Gastroesophageal sphincter (tissue), 4 donors: ENCODE measurements around the gene PNPLA7. TPM values are rescaled to one million over a fixed set of nuclear protein-coding genes. Genes with fewer than 3 reads are reported as not detected.

Experiments used
- ATAC-seq: fragments of 150-250 bp; one replicate; pipeline ENCODE4 v1.9.1; 2016; ENCODE audit warnings: mild to moderate bottlenecking, moderate library complexity
- H3K27ac ChIP-seq, 4 donors: fragments of 200-600 bp; sonication (generic) in 3 of 4; 1 replicate in 3 of 4; 2 replicates in 1 of 4; pipeline ENCODE4 v1.5.1; 2016 to 2019
- H3K27me3 ChIP-seq: fragments of 200-600 bp; sonication (generic); one replicate; pipeline ENCODE4 v1.5.1; 2019
- H3K36me3 ChIP-seq, 2 donors: fragments of 200-600 bp; sonication (generic); one replicate each; pipeline ENCODE4 v1.5.1; 2019; ENCODE audit warnings: control low read depth in 1 of 2
- H3K4me1 ChIP-seq, 3 donors: fragments of 200-600 bp; sonication (generic); 1 replicate in 2 of 3; 2 replicates in 1 of 3; pipeline ENCODE4 v1.5.1; 2016 to 2019; ENCODE audit warnings: control low read depth in 2 of 3
- H3K4me3 ChIP-seq, 2 donors: fragments of 200-600 bp; sonication (generic); one replicate each; pipeline ENCODE4 v1.5.1; 2019; ENCODE audit warnings: mild to moderate bottlenecking in 1 of 2, moderate library complexity in 1 of 2
- H3K9me3 ChIP-seq, 3 donors: fragments of 200-600 bp; sonication (generic); one replicate each; pipeline ENCODE4 v1.5.1; 2017 to 2019; ENCODE audit warnings: control low read depth in 2 of 3
- EP300 ChIP-seq: sonication (generic); formaldehyde crosslinking; IDR thresholded peaks from one replicate; pipeline ENCODE4 v1.6.1; 2017; ENCODE audit warnings: antibody characterized with exemption, mild to moderate bottlenecking
- POLR2A ChIP-seq, 2 donors: fragments of 450-650 bp; IDR thresholded peaks; one replicate each; pipeline ENCODE4 v1.6.1; 2017; ENCODE audit warnings: antibody characterized with exemption in 2 of 2, mild to moderate bottlenecking in 2 of 2, moderate library complexity in 1 of 2
- POLR2AphosphoS5 ChIP-seq: sonication (generic); formaldehyde crosslinking; IDR thresholded peaks from one replicate; pipeline ENCODE4 v1.6.1; 2017; ENCODE audit warnings: antibody characterized with exemption
- WGBS, 2 donors: methylation state at CpG; one replicate each; pipeline ENCODE4 v1.1.5; 2018; ENCODE audit warnings: low coverage in 1 of 2; 5-methylcytosine and 5-hydroxymethylcytosine counted together
- total RNA-seq, 4 donors: library from RNA; depleted of rRNA; stranded (reverse); fragments of >200 nt; gene quantifications; one replicate each; pipeline ENCODE4 v1.1.0, GENCODE V29; 2016
- TF ChIP-seq, protein P1 (sequence below), 4 experiments: fragments of 200-600 bp in 2 of 4; fragments of 450-650 bp in 2 of 4; sonication (generic) in 1 of 4; IDR thresholded peaks; one replicate each; pipeline ENCODE4 v1.5.1; 2017 to 2019; ENCODE audit warnings: antibody characterized with exemption in 4 of 4, mild to moderate bottlenecking in 2 of 4, moderate library complexity in 2 of 4

Gene PNPLA7
- total RNA-seq, 4 donors from 2014 or later, result 2.0 to 11.2 (median 6.6) TPM

DNA sequence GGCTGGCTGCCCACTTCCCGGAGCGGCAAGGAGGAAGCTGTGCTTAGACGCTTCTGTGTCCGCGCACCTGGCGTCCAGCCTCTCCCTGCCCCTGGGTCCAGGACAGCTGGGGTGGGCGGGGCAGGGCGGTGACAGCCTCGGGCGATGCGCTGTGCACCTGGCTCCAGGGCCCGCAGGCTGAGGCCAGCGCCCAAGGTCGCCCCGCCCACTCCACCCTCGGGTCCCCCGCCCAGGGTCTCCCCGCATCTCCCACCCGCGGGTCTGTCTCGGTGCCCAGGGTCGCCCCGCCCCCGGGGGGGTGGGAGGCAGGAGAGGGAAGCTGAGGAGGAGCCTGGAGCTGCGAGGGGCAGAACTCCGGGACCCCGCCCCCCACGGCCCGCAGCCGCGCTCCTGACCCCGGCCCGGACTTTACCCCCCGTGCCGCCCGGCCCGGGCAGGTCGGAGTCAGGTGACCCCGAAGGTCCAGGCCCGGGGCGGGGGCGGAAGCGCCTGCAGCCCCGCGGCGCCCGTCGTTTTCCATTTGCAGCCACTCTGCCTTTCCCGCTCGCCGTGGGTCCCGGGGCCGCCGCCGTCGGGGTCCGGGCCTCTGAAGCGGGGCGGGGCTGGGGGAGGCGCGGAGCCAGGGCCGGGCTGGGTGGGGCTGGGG lies 108.8 kb downstream of the PNPLA7 start, which contains the start of gene ENTPD8:
ENTPD8 (minus strand) TSS at position 69 of the 646 bp plus-strand sequence. CDS start 3,072 bp downstream, outside the sequence.
- ATAC-seq, result no peak
- Histone ChIP-seq H3K9me3 (no peaks in the 10 kb centered on the region), H3K4me1 (peaks cover 0 to 23% (median 7%) of the 10 kb centered on the region in 3 donors), H3K27me3 (peaks cover 80% of the 10 kb centered on the region), H3K27ac (no peak within 1 kb of the TSS), H3K36me3 (no peaks in the 10 kb centered on the region), H3K4me3 (peak within 1 kb of the TSS in 1 of 2 donors; percentile 46)
- no CpG with 5 or more reads among the region's 62 CpGs for WGBS, 2 donors
- TF ChIP-seq, protein P1, sequence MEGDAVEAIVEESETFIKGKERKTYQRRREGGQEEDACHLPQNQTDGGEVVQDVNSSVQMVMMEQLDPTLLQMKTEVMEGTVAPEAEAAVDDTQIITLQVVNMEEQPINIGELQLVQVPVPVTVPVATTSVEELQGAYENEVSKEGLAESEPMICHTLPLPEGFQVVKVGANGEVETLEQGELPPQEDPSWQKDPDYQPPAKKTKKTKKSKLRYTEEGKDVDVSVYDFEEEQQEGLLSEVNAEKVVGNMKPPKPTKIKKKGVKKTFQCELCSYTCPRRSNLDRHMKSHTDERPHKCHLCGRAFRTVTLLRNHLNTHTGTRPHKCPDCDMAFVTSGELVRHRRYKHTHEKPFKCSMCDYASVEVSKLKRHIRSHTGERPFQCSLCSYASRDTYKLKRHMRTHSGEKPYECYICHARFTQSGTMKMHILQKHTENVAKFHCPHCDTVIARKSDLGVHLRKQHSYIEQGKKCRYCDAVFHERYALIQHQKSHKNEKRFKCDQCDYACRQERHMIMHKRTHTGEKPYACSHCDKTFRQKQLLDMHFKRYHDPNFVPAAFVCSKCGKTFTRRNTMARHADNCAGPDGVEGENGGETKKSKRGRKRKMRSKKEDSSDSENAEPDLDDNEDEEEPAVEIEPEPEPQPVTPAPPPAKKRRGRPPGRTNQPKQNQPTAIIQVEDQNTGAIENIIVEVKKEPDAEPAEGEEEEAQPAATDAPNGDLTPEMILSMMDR (IDR thresholded peaks at IDR 0.05), result no peak
- no peak for TF ChIP-seq EP300
- no peak for TF ChIP-seq POLR2A (IDR thresholded peaks at IDR 0.05)
- no peak for TF ChIP-seq POLR2AphosphoS5

DNA sequence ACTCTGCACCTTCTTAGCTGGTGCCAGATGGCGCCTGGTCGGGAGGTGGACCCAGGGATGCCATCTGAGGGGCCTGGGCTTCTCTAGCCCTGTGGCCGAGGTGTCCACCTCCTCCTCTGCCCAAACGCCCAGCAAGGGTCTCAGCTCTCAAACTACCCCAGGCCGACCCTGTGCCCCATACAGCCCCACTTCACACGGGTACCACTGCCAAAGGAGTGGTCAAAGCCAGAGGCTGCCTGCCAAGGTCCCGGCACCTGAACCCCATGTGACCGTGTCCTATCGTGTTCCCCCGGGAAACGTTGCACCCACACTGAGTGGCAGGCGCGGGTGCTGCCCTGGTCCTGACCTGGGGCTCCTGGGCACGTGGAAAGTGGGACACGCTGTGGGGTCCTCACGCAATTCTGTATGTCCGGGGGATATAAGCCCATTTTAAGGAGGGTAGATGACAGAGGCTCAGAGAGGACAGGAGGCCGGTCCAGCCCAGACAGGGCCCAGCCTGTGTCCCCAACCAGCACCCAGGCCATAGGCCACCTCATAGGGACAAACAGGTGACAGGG lies 111.0 kb downstream of the PNPLA7 start:
- Histone ChIP-seq H3K27me3 (peaks cover 77% of the 10 kb centered on the region), H3K27ac (no peak overlapping the region), H3K4me1 (peaks cover 0 to 19% (median 7%) of the 10 kb centered on the region in 3 donors), H3K9me3 (no peaks in the 10 kb centered on the region), H3K36me3 (no peaks in the 10 kb centered on the region), H3K4me3 (no peak overlapping the region)
- WGBS, 2 donors, result 80% methylated on average over 1 of the region's 18 CpGs; no CpG with 5 or more reads in 1 of the 2 donors
- no peak for ATAC-seq
- TF ChIP-seq POLR2A (IDR thresholded peaks at IDR 0.05), result no peak

DNA sequence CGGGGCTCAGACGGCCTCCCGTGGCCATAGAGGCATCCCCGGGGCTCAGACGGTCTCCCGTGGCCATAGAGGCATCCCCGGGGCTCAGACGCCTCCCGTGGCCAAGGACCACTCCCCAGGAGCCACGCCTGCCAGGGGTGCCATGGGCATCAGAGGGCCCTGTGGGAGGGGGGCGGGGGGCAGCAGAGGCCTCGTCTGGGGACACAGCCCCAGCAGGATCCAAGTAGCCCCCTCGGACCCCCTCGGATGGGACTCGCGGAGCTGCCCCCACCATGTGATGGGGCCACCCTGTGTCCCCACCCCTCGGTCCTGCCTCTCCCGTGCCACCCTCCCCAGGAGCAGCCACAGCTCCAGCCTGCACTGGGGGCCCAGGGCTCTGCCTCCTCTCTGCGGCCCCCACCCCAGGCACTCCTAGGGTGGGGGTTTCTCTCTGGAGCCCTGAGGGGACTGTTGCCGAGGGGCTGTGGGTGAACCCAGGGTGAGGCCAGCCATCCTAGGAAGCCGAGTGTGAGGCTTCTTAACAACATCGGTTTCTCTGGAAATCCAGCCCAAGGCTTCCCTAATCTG lies 111.5 kb downstream of the PNPLA7 start:
- H3K27me3 ChIP-seq, result peaks cover 71% of the 10 kb centered on the region
- 83% methylated on average over 4 of the region's 22 CpGs; no CpG with 5 or more reads in 1 of the 2 donors for WGBS, 2 donors
- H3K9me3 ChIP-seq, result no peaks in the 10 kb centered on the region
- peaks cover 0 to 19% (median 7%) of the 10 kb centered on the region in 3 donors for H3K4me1 ChIP-seq
- no peaks in the 10 kb centered on the region for H3K36me3 ChIP-seq
- no peak overlapping the region for H3K4me3 ChIP-seq
- no peak for ATAC-seq
- TF ChIP-seq, protein P1 (IDR thresholded peaks at IDR 0.05), result no peak
- no peak overlapping the region for H3K27ac ChIP-seq

DNA sequence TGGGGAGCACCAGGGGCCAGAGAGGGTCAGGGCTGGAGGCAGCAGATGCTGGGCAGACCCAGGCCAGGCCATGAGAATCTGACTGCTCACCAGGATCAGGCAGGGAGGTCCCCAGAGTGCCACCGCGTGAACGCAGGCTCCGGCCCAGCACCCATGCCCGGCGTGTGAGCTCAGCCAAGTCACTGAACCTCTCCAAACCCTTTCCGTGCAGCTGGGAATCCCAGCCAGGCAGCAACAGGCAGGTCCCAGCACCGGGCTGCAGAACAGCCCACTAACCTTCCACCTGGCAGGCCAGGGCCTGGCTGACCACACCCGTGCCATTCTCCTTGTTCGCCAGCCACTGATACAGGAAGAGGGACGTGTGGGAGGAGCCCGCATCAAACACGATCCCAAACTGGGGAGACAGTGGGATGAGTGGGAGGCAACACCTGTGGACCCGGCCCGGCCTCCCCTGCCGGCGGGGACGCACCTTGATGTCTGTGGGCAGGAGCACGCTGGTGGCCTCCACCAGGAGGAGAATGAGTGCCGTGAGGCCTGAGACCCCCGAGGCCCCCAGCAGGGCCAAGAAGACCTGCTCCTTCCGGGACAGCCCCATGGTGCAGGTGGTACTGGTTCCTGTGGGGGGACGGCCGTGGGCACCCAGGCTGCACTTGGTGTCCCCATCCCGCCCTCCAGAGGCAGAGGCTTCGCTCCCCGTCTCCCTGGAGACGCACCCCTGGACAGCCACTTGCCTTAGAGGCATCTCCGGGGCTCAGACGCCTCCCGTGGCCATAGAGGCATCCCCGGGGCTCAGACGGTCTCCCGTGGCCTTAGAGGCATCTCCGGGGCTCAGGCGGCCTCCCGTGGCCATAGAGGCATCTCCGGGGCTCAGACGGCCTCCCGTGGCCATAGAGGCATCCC lies 112.3 kb downstream of the PNPLA7 start:
- no peaks in the 10 kb centered on the region for H3K36me3 ChIP-seq
- H3K27me3 ChIP-seq, result peaks cover 68% of the 10 kb centered on the region
- H3K4me3 ChIP-seq, result no peak overlapping the region
- peaks cover 0 to 19% (median 7%) of the 10 kb centered on the region in 3 donors for H3K4me1 ChIP-seq
- no peak overlapping the region for H3K27ac ChIP-seq
- no peaks in the 10 kb centered on the region for H3K9me3 ChIP-seq
- no peak for ATAC-seq
- TF ChIP-seq POLR2A (IDR thresholded peaks at IDR 0.05) (no peak), POLR2AphosphoS5 (no peak), EP300 (no peak)
- TF ChIP-seq, protein P1 (IDR thresholded peaks at IDR 0.05), result no peak
- WGBS, 2 donors, result no CpG with 5 or more reads among the region's 40 CpGs
